Kidney epithelial cell (primary cell): ENCODE results near the gene PRR27. TPM values are rescaled to one million over a fixed set of nuclear protein-coding genes. Genes with fewer than 3 reads are reported as not detected.
A peak's percentile ranks its signal among the peaks of the same experiment; 100 is the strongest.

ENCODE experiments used
- DNase-seq: peaks from one replicate; pipeline ENCODE4 v3.0.0-alpha.2; 2010; ENCODE audit warnings: low read depth
- H3K27me3 ChIP-seq: 2 replicates; pipeline ENCODE4 v1.6.0; 2011; ENCODE audit warnings: low read length; ENCODE audit not compliant: control insufficient read depth, insufficient read depth
- H3K36me3 ChIP-seq: 2 replicates; pipeline ENCODE4 v1.5.1; 2011; ENCODE audit warnings: low read length; ENCODE audit not compliant: control insufficient read depth, insufficient read depth
- H3K4me3 ChIP-seq: 2 replicates; pipeline ENCODE4 v1.5.1; 2011; ENCODE audit warnings: low read depth, mild to moderate bottlenecking, control low read depth, low read length
- CTCF ChIP-seq: IDR thresholded peaks from 2 replicates; pipeline ENCODE4 v1.5.1; 2011; ENCODE audit warnings: mild to moderate bottlenecking, moderate library complexity, low read length, control low read depth, inconsistent platforms; ENCODE audit not compliant: insufficient read depth, poor library complexity, severe bottlenecking
- total RNA-seq: library from RNA; depleted of rRNA; stranded (reverse); fragments of >200 nt; gene quantifications from 2 replicates; pipeline ENCODE4 v1.2.3, GENCODE V29; 2015

The PRR27 gene
- total RNA-seq, 1 donor from 2014 or later = not detected

GRCh38 chr4:70179811-70180210, 25.8 kb downstream of the PRR27 start:
- no peak for DNase-seq
- H3K4me3 ChIP-seq = no peak overlapping the region
- TF ChIP-seq CTCF = no peak
- H3K27me3 ChIP-seq = no peaks in the 10 kb centered on the region
- no peaks in the 10 kb centered on the region for H3K36me3 ChIP-seq

DNA sequence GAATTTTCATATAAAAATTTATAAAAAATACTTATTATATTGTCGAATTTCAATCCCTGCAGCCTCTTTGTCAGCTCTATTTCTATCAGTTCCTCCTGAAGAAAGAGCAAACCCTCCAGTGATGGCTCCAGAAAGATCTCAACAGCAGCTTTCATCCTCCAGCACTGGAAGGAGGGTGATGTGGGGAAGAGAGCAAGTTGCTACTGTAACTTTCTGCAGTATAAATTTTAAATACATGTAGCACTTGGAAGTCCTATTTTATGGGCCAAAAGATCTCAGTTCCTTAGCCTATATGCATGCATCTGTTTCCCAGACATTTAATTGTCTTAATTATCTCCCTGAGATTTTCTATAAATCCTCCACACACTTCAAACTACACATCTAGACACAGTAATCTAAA, 27.8 kb downstream of the PRR27 start:
- H3K4me3 ChIP-seq = no peak overlapping the region
- TF ChIP-seq CTCF = no peak
- no peak for DNase-seq
- no peaks in the 10 kb centered on the region for H3K36me3 ChIP-seq
- H3K27me3 ChIP-seq = no peaks in the 10 kb centered on the region

- Histone ChIP-seq H3K4me3 (no peak overlapping the region), H3K27me3 (no peaks in the 10 kb centered on the region), H3K36me3 (no peaks in the 10 kb centered on the region)
- no peak for DNase-seq
- no peak for TF ChIP-seq CTCF
Measured at GRCh38 chr4:70182517-70183167, 28.6 kb downstream of the PRR27 start.

GRCh38 chr4:70183168-70183939, 29.3 kb downstream of the PRR27 start:
- peak; percentile 75 for TF ChIP-seq CTCF
- no peaks in the 10 kb centered on the region for H3K27me3 ChIP-seq
- no peaks in the 10 kb centered on the region for H3K36me3 ChIP-seq
- no peak overlapping the region for H3K4me3 ChIP-seq
- peak; percentile 5 for DNase-seq

DNA sequence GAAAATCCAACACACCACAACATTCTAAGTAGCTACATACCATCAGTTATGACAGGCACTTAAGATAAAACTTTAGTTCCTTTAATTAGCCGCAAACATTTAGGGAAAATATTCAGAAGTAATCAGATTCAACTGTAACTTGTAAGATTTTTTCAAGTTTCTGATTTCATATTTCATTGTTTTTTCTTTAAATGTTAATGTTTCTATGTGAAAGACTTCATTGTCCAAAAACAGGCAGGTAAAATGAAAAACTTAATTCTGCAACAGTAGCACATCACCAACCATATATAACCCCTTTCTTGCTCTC, 29.9 kb downstream of the PRR27 start:
- H3K36me3 ChIP-seq = no peaks in the 10 kb centered on the region
- H3K27me3 ChIP-seq = no peaks in the 10 kb centered on the region
- H3K4me3 ChIP-seq = no peak overlapping the region
- DNase-seq = no peak
- no peak for TF ChIP-seq CTCF
